Measurements from ENCODE around the gene PELI3.

PELI3 gene

GRCh38 chr11:66497206-66497605, 30.5 kb downstream of the PELI3 start:
- no peak overlapping the region for H3K4me3 ChIP-seq (ENCODE audit: low read depth, low read length)
- in situ Hi-C loops (cut with HindIII; ENCODE audit: low sequenced_read_pairs), result no loop called here
- no peak for TF ChIP-seq CTCF (IDR thresholded peaks at IDR 0.05; ENCODE audit: low read depth, low read length, missing control alignments)
- DNase-seq (ENCODE audit: low read depth), result no peak

- in situ Hi-C loops (cut with HindIII; ENCODE audit: low sequenced_read_pairs), result no loop called here
- H3K4me3 ChIP-seq (ENCODE audit: low read depth, low read length), result no peak overlapping the region
- DNase-seq (ENCODE audit: low read depth), result no peak
- no peak for TF ChIP-seq CTCF (IDR thresholded peaks at IDR 0.05; ENCODE audit: low read depth, low read length, missing control alignments)
Observed at GRCh38 chr11:66498506-66498905, 31.8 kb downstream of the PELI3 start.

- in situ Hi-C loops (cut with HindIII; ENCODE audit: low sequenced_read_pairs), result no loop called here
- H3K4me3 ChIP-seq (ENCODE audit: low read depth, low read length), result no peak overlapping the region
- no peak for DNase-seq (ENCODE audit: low read depth)
- no peak for TF ChIP-seq CTCF (IDR thresholded peaks at IDR 0.05; ENCODE audit: low read depth, low read length, missing control alignments)
Observed at GRCh38 chr11:66505276-66505816, 38.6 kb downstream of the PELI3 start.

- DNase-seq (ENCODE audit: low read depth), result no peak
- in situ Hi-C loops (cut with HindIII; ENCODE audit: low sequenced_read_pairs), result no loop called here
- no peak for TF ChIP-seq CTCF (IDR thresholded peaks at IDR 0.05; ENCODE audit: low read depth, low read length, missing control alignments)
- no peak overlapping the region for H3K4me3 ChIP-seq (ENCODE audit: low read depth, low read length)
Observed at GRCh38 chr11:66509131-66509561, 42.4 kb downstream of the PELI3 start.

GRCh38 chr11:66510271-66510989, 43.7 kb downstream of the PELI3 start, which contains the start of gene BBS1:
Gene BBS1, plus strand, starts transcription at chr11:66510635. Its CDS starts 25 bp downstream, at chr11:66510660.
- peak; percentile 45 for DNase-seq (ENCODE audit: low read depth)
- in situ Hi-C loops (cut with HindIII; ENCODE audit: low sequenced_read_pairs), result no loop called here
- TF ChIP-seq CTCF (IDR thresholded peaks at IDR 0.05; ENCODE audit: low read depth, low read length, missing control alignments), result no peak
- peak within 1 kb of the TSS; percentile 83 for H3K4me3 ChIP-seq (ENCODE audit: low read depth, low read length)

GRCh38 chr11:66510990-66511339, 44.3 kb downstream of the PELI3 start:
- H3K4me3 ChIP-seq (ENCODE audit: low read depth, low read length), result peak overlapping the region; percentile 83
- no peak for DNase-seq (ENCODE audit: low read depth)
- in situ Hi-C loops (cut with HindIII; ENCODE audit: low sequenced_read_pairs), result no loop called here
- no peak for TF ChIP-seq CTCF (IDR thresholded peaks at IDR 0.05; ENCODE audit: low read depth, low read length, missing control alignments)
